SIG-M5 (cell line): ENCODE data around the gene HOXC5.

ENCODE experiments used
- DNase-seq: peaks from one replicate; lab custom pipeline; 2025; lab: John Stamatoyannopoulos, UW

The HOXC5 gene

DNA sequence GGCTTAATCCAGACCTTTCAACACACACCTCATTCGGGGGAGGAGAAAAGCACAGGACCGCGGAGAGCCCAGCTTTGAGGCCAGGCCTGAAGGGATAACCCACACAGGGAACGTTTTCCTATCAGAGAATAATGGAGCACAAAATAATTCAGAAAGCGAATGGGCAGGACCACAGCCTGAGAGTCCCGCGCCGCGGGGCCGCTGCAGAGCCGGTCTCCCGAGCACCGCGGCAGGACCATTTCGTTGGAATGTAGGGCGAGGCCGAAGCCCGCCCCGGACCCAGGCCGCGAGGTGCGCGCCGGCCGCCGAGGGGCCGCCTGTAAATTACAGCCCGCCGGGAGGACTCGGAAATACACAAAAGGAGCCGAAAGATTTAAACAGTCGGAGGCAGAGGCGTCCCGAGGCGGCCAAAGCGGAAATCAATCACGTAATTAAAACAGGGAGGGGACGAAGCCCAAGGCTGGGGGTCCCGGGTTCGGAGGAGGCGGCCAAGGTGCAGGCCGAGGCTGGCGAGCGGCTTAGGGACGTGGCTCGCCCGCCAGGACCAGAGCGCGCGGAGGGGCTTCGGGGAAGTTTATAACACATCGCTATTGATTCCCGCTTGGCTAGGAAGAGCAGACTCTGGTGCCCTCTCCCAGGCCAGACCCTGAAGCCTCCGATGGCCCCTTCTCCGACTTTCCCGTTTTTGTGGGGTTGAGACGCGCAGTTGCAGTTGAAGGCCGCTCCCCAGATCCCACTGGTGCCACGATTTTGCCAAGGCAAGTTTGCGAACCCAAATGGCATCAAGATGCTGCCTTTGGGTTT lies 14.5 kb downstream of the HOXC5 start:
- no peak for DNase-seq

DNA sequence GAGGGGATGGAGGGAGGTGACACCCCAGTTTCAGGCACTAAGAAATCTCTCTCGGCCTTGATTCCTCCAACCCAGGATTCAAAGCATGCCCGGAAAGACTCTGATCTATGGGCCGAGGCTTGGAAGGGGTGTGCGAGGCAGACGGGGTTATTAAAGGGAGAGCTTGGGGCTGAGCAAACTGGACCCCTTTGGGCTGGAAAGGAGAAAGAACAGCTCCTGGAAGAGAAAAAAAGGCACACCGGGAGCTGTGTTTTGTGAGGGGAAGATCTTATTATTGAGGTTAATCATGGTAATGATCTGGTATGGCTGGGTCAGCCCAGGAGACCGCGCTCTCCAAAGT lies 15.1 kb downstream of the HOXC5 start:
- no peak for DNase-seq

DNA sequence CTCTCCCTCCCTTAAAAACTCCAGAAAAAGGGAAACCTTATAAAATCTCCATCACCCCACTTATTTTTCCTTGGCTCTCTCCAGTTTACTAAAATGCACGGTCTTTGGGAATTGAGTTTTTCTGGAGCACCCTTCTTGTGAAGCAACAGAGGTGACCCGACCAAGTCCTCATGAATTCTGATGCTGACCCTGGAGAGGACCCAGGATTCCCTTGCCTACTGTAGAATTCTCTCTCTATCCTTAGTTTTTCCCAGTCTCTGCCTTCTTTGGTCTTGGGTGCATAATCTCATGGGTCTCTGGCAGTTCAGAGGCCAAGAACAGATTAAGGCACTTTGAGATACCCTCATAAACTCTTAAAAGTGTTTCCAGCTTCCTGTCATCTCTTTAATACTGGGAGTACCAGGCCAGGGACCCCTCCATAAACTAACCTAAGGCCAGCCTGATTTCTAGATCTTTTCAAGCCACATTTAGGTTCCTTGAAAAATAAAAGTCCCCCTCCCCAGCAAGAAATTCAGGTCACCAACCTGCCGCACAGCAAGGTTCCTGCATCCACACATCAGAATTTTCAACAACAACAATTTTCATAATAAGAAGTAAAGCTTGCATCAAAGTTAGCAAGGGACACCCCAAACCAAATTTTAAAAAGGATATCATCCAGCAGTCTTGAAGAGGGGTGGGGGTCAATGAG lies 15.7 kb downstream of the HOXC5 start:
- no peak for DNase-seq

- DNase-seq, result no peak
These were observed 16.3 kb downstream of the HOXC5 start for GRCh38 chr12:54049108-54049507.

DNA sequence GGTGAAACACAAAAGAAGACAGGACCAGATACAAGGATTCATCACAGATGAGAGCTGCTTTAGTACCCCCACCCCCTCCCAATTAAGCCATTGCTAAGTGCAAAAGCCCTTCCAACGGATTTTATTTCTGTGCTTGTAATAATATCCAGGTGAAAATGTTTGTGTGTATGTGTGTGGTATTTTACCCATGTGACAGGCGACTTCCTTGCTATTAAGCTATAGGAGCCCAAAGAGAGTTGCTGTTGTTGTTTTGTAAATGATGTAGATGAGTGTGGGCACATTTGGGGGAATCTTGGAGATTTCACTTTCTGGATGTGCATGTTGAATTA lies 17.6 kb downstream of the HOXC5 start:
- no peak for DNase-seq

GRCh38 chr12:54051026-54051842 lies 18.4 kb downstream of the HOXC5 start:
- DNase-seq, result no peak

DNA sequence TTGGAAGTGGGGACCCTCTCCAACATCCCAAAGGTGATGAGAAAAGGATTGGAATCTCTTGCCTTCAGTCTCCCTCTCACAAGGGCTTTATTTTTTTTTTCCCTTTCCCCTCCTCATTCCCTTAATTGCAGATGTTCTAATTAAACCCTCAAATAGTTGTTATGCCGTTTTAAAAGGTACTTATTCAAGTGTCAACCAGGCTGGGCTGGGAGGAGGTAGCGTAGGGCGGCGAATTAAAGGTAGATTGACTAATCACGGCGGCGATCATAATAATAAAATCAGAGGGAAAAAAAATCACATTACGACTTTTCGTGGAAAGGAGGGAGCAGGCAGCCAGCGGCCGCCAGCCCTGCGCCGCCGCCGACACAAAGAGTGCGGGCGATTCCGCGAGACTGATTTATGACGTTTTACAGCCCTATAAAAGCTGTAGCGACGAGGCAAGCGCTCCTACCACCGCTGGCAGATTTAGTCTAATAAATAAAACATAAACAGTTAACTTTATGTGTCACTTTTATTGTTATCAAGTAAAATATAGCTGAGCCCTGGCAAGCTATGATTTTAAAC lies 19.1 kb downstream of the HOXC5 start:
- no peak for DNase-seq

DNA sequence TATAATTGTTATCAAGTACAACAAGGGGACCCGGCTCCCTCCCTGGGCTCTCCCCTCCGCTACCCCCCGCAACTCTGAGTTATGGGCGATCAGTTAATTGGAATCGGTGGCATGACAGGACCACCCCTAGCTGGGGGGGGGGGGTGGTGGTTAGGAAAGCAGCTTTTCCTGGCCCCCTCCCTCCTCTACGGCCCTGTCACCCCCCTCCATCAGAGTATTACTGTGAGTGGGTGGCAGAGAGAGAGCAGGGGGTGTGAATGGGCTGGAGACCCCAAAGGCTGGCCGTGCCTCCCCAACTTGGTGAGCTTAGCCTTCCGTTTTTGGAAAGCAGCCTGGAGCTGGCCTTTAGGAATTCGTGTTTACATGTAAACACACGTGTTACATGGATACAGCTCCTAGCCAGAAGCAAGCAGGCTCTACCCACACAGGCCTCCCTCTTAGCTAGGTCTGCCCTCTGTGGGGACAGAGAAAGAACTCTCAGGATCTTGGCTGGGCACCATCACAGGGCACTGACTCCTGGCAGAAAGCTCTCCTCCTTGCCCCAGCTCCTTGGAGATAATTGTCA lies 19.7 kb downstream of the HOXC5 start:
- no peak for DNase-seq

GRCh38 chr12:54053003-54053750 lies 20.3 kb downstream of the HOXC5 start:
- DNase-seq, result no peak

- no peak for DNase-seq
These were observed 21.2 kb downstream of the HOXC5 start, which contains the start of gene HOXC4 for GRCh38 chr12:54053751-54054741. TSS of gene HOXC4 (plus strand) at chr12:54053835. CDS start at chr12:54053923, 88 bp downstream.

GRCh38 chr12:54054742-54055194 lies 21.9 kb downstream of the HOXC5 start:
- DNase-seq, result no peak

GRCh38 chr12:54055552-54055951 lies 22.7 kb downstream of the HOXC5 start:
- DNase-seq, result no peak

DNA sequence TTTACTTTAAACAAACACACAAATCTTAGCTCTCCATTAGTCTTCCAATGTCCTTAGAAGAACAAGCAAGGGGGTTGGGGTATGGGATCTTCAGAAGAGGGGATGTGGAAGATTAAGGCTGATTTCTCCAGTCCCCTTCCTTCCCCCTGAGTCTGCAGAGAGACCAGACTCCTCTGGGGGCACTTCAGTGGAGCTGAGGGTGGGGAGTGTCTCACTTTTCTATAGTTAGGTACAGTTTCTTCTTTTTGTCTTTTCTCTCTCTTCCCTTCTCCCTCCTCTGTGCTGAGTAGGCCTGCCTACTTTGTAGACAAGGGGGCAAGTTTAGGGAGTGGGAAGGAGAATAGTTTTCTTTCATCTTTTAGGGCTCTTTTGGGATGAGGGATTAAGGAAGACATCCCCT lies 23.3 kb downstream of the HOXC5 start:
- DNase-seq, result no peak

GRCh38 chr12:54058128-54058768 lies 25.4 kb downstream of the HOXC5 start:
- DNase-seq, result no peak

DNA sequence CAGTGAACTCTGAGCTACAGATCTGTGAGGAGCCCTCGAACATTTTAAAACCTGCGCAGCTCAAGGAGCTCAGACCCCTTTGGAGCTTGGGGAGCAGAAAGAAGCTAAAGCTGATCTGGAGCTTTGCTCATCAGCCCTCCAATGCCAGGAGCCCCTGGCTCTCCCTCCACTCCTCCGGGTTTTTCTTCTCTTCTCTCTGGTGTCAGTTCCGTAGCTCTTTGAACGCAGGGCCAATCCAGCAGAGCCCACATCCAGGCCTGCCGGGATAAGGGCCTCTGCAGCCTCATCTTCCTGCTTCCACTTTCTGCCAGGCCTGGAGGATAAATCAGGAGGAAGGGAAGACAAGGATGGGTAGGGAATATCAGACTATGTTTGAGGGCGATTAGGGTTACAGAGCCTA lies 26.8 kb downstream of the HOXC5 start:
- no peak for DNase-seq

GRCh38 chr12:54060174-54060974 lies 27.5 kb downstream of the HOXC5 start:
- DNase-seq, result no peak

DNA sequence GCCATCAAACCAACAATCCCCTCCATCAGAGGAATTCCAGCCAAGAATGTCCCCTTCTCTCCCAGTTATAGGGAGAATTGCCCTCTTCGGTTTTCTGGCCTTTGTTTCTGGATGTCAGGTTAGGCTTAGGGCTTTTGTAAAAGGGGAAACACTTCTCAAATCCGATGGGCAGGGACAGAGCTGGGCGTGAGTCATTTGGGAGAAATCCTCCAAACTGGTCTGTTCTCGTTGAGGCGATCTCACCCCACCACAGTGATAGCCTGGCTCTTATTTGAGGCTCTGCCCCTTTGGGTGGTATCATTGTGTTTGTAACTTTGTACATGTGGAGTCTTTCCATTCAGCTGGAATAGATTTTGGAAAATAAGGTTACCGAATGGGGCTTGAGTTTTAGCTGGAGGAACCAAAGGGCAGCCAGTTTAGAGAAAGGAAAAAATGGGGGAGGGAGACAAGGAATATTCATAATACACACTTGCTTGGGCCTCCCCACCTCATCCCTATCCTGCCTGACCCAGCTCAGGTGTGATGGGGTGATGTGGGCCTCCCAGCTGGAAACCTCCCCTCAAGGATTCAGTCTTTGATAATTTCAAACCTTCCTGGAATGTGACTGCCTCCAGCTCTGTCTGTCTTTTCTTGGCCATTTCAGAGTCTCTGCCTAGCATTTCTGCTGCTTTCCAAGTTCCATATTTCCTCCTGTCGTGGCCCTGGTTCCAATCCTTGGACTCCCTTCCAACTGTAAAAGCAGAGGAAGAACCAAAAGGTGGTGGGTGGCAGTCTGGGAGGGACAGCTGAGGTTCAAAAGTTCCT lies 28.3 kb downstream of the HOXC5 start:
- no peak for DNase-seq

DNA sequence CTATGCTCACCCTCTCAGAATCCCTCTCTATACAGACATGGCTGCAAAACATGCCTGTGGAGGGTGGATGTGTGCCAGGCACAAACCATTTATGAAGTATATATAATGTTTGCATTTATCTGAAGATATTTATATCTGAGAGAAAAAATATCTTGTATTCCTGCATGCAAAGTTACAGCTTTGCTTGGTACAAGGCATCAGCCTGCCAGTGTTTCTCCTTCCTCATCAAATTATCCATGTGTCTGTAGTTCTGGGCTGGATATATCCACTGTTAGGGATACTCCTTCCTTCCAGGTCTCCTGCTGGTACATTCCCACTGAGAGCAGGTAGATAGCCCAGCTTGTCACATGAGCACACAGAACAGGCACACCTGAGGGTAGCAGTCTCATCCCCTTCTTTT lies 32.8 kb downstream of the HOXC5 start:
- DNase-seq, result no peak
